ENCODE data around the gene NEURL2.

Gene NEURL2

GRCh38 chr20:45887346-45887715 is 3.7 kb downstream of the NEURL2 start, which contains the start of gene SPATA25:
TSS of gene SPATA25 (minus strand) at chr20:45887622. CDS start at chr20:45887590, 32 bp downstream.
- TF ChIP-seq CTCF (IDR thresholded peaks at IDR 0.05; ENCODE audit: low read depth, low read length), result no peak

GRCh38 chr20:45886590-45887345 is 4.2 kb downstream of the NEURL2 start:
- no peak for TF ChIP-seq CTCF (IDR thresholded peaks at IDR 0.05; ENCODE audit: low read depth, low read length)

More at GRCh38 chr20:45887346-45887715, 3.7 kb downstream of the NEURL2 start, which contains the start of gene SPATA25:
- DNase-seq (ENCODE audit: extremely low read depth, low read depth), result no peak

GRCh38 chr20:45883100-45883469 is 7.9 kb downstream of the NEURL2 start:
- TF ChIP-seq CTCF (IDR thresholded peaks at IDR 0.05; ENCODE audit: low read depth, low read length), result no peak
- no peak for DNase-seq (ENCODE audit: extremely low read depth, low read depth)

More at GRCh38 chr20:45886590-45887345, 4.2 kb downstream of the NEURL2 start:
- DNase-seq (ENCODE audit: extremely low read depth, low read depth), result no peak

GRCh38 chr20:45882469-45883099 is 8.4 kb downstream of the NEURL2 start:
- no peak for TF ChIP-seq CTCF (IDR thresholded peaks at IDR 0.05; ENCODE audit: low read depth, low read length)
- no peak for DNase-seq (ENCODE audit: extremely low read depth, low read depth)

GRCh38 chr20:45880988-45881788 is 9.8 kb downstream of the NEURL2 start, which contains the start of gene ZSWIM1:
TSS of gene ZSWIM1 (plus strand) at chr20:45881227. CDS start at chr20:45882593, 1,366 bp downstream.
- peak; percentile 98 for DNase-seq (ENCODE audit: extremely low read depth, low read depth)
- TF ChIP-seq CTCF (IDR thresholded peaks at IDR 0.05; ENCODE audit: low read depth, low read length), result no peak

- no peak for TF ChIP-seq CTCF (IDR thresholded peaks at IDR 0.05; ENCODE audit: low read depth, low read length)
- DNase-seq (ENCODE audit: extremely low read depth, low read depth), result no peak
Observed at GRCh38 chr20:45878076-45878761, 12.8 kb downstream of the NEURL2 start.
